Measurements from ENCODE around the gene PLXNA2.

DNA sequence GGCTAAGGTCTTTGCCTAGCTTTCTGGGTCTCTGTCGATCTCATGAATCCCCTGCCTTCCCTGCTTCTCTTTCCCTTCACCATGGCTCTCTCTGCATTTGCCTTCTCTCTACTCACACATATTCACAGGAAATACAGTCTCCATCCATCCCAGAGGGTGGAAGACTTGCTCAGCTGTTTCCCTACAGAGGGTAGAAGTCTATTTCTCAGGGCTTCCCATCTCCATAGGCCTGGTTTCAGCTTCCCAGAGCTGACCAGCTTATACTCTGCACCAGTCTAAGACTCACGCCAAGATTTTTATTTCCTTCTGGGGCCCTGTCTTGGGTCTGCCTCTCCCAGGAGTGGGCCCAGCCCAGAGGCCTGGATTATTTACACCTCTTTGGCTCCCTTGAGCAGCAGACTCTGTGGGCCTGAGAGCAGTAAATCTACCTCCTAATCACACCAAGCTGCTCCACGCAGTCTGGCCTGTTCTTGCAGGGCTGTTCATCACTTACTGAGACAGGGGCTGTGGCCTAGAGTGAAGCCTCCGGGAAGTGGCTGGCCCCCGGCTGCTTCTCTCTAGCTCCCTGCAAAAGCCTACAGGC, 102.5 kb downstream of the PLXNA2 start:
- TF ChIP-seq, protein P1, sequence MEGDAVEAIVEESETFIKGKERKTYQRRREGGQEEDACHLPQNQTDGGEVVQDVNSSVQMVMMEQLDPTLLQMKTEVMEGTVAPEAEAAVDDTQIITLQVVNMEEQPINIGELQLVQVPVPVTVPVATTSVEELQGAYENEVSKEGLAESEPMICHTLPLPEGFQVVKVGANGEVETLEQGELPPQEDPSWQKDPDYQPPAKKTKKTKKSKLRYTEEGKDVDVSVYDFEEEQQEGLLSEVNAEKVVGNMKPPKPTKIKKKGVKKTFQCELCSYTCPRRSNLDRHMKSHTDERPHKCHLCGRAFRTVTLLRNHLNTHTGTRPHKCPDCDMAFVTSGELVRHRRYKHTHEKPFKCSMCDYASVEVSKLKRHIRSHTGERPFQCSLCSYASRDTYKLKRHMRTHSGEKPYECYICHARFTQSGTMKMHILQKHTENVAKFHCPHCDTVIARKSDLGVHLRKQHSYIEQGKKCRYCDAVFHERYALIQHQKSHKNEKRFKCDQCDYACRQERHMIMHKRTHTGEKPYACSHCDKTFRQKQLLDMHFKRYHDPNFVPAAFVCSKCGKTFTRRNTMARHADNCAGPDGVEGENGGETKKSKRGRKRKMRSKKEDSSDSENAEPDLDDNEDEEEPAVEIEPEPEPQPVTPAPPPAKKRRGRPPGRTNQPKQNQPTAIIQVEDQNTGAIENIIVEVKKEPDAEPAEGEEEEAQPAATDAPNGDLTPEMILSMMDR (conservative IDR thresholded peaks at IDR 0.05; ENCODE audit: low read depth, low read length): no peak
- TF ChIP-seq, protein P2, sequence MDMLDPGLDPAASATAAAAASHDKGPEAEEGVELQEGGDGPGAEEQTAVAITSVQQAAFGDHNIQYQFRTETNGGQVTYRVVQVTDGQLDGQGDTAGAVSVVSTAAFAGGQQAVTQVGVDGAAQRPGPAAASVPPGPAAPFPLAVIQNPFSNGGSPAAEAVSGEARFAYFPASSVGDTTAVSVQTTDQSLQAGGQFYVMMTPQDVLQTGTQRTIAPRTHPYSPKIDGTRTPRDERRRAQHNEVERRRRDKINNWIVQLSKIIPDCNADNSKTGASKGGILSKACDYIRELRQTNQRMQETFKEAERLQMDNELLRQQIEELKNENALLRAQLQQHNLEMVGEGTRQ (IDR thresholded peaks at IDR 0.05; ENCODE audit: low read depth, low read length): no peak
- TF ChIP-seq, protein P3, sequence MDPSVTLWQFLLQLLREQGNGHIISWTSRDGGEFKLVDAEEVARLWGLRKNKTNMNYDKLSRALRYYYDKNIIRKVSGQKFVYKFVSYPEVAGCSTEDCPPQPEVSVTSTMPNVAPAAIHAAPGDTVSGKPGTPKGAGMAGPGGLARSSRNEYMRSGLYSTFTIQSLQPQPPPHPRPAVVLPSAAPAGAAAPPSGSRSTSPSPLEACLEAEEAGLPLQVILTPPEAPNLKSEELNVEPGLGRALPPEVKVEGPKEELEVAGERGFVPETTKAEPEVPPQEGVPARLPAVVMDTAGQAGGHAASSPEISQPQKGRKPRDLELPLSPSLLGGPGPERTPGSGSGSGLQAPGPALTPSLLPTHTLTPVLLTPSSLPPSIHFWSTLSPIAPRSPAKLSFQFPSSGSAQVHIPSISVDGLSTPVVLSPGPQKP (IDR thresholded peaks at IDR 0.05; ENCODE audit: borderline replicate concordance, low read depth, low read length): no peak
- no peak for TF ChIP-seq POLR2A (IDR thresholded peaks at IDR 0.05; ENCODE audit: low read depth, low read length)
- no peak for TF ChIP-seq RCOR1 (IDR thresholded peaks at IDR 0.05; ENCODE audit: insufficient replicate concordance, low read length)
- TF ChIP-seq RFX5 (IDR thresholded peaks at IDR 0.05; ENCODE audit: low read depth, low read length): no peak
- no peak for TF ChIP-seq RAD21 (IDR thresholded peaks at IDR 0.05; ENCODE audit: low read length)
- no peak for TF ChIP-seq FOS (IDR thresholded peaks at IDR 0.05; ENCODE audit: low read depth, low read length)
- no peak for TF ChIP-seq SMC3 (IDR thresholded peaks at IDR 0.05; ENCODE audit: low read depth, low read length)
- no peak for TF ChIP-seq CHD1 (IDR thresholded peaks at IDR 0.05; ENCODE audit: low read depth, low read length)
- TF ChIP-seq MAFK (IDR thresholded peaks at IDR 0.05; ENCODE audit: low read depth, low read length): no peak
- no peak for TF ChIP-seq NFE2L2 (IDR thresholded peaks at IDR 0.05; ENCODE audit: low read depth, low read length)
